ENCODE data around the gene KCTD2.
"Not testable (repeated sequence)": the region's sequence is repeated elsewhere in the genome, so short reads cannot be mapped to it uniquely, and the experiment has no call there.

Gene KCTD2

GRCh38 chr17:75059369-75060345 is 12.6 kb downstream of the KCTD2 start:
- no peak for DNase-seq

GRCh38 chr17:75060434-75061054 is 13.5 kb downstream of the KCTD2 start:
- no peak for DNase-seq

- no peak for DNase-seq
Measured at GRCh38 chr17:75061055-75061438, 14.0 kb downstream of the KCTD2 start.

GRCh38 chr17:75061618-75062017 is 14.6 kb downstream of the KCTD2 start:
- DNase-seq = no peak

GRCh38 chr17:75063201-75063600 is 16.2 kb downstream of the KCTD2 start:
- DNase-seq = no peak

- DNase-seq = no peak
Measured at GRCh38 chr17:75063626-75064025, 16.6 kb downstream of the KCTD2 start.

- no peak for DNase-seq
Measured at GRCh38 chr17:75064040-75064439, 17.0 kb downstream of the KCTD2 start.

- no peak for DNase-seq
Measured at GRCh38 chr17:75064460-75064859, 17.4 kb downstream of the KCTD2 start.

GRCh38 chr17:75064867-75065561 is 18.0 kb downstream of the KCTD2 start:
- DNase-seq = no peak

- DNase-seq = no peak
Measured at GRCh38 chr17:75065562-75066151, 18.6 kb downstream of the KCTD2 start.

- DNase-seq = no peak
Measured at GRCh38 chr17:75067856-75068255, 20.8 kb downstream of the KCTD2 start.

- no peak for DNase-seq
Measured at GRCh38 chr17:75068750-75069149, 21.7 kb downstream of the KCTD2 start.

GRCh38 chr17:75069783-75070182 is 22.8 kb downstream of the KCTD2 start:
- no peak for DNase-seq

- not testable (repeated sequence) for DNase-seq
Measured at GRCh38 chr17:75071478-75072271, 24.6 kb downstream of the KCTD2 start.

- not testable (repeated sequence) for DNase-seq
Measured at GRCh38 chr17:75072909-75073308, 25.9 kb downstream of the KCTD2 start.

GRCh38 chr17:75073618-75074047 is 26.6 kb downstream of the KCTD2 start:
- DNase-seq = no peak

GRCh38 chr17:75074532-75074931 is 27.5 kb downstream of the KCTD2 start:
- DNase-seq = no peak

GRCh38 chr17:75075597-75076336 is 28.7 kb downstream of the KCTD2 start:
- no peak for DNase-seq

GRCh38 chr17:75077072-75077495 is 30.1 kb downstream of the KCTD2 start:
- no peak for DNase-seq

GRCh38 chr17:75077496-75078283 is 30.7 kb downstream of the KCTD2 start:
- peak; percentile 81 for DNase-seq

Data from activated effector memory CD4-positive, alpha-beta T cell treated with anti-CD3 and anti-CD28 coated beads, Interleukin-2, amount 50 U/mL, for 16 hours (primary cell).